GM10847 (cell line): Measurements from ENCODE around the gene MYOZ3.

Source experiments
- POLR2A ChIP-seq: IDR thresholded peaks from 2 replicates; pipeline ENCODE4 v1.6.1; 2011; ENCODE audit not compliant: insufficient read length; ENCODE audit errors: extremely low read depth

The MYOZ3 gene

DNA sequence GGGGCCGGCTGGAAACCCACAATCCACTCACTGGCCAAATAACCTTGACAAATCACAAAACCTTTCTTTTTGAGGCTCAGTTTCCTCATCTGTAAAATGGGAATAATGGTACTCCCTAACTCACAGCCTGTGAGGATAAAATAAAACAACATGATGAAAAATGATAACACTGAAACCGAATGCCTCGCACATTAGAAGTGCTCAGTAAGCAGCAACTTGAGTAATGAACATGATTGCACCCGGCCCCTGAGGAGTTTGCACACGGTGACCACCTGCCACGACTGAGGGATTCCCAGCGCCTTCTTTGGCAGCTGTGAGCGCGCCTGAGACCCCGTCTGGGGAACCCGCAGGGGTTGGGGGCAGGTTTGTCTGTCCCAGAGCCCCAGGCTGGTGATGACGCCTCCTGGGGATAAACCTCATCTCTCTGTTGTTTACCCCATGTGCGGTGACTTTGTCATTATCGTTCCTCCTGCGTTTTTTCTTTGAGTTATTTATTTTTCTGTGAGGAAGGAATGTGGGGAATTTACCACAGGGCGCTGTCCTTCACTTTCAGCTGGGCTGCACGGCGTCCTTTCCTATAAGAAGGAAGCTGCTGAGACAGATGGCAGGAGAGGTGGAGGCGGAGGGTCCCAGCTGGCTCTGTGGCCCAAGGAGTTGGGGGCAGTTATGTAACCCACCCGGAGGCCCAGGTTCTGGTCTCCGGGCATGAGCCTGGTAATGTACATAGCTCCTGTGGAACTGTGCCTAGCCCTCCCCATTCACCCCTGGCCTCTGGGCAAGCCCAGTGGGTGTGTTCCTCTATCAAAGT, 23.6 kb upstream of the MYOZ3 start:
- no peak for TF ChIP-seq POLR2A

- TF ChIP-seq POLR2A, result no peak
Observed at GRCh38 chr5:150638053-150638444, 23.0 kb upstream of the MYOZ3 start.

DNA sequence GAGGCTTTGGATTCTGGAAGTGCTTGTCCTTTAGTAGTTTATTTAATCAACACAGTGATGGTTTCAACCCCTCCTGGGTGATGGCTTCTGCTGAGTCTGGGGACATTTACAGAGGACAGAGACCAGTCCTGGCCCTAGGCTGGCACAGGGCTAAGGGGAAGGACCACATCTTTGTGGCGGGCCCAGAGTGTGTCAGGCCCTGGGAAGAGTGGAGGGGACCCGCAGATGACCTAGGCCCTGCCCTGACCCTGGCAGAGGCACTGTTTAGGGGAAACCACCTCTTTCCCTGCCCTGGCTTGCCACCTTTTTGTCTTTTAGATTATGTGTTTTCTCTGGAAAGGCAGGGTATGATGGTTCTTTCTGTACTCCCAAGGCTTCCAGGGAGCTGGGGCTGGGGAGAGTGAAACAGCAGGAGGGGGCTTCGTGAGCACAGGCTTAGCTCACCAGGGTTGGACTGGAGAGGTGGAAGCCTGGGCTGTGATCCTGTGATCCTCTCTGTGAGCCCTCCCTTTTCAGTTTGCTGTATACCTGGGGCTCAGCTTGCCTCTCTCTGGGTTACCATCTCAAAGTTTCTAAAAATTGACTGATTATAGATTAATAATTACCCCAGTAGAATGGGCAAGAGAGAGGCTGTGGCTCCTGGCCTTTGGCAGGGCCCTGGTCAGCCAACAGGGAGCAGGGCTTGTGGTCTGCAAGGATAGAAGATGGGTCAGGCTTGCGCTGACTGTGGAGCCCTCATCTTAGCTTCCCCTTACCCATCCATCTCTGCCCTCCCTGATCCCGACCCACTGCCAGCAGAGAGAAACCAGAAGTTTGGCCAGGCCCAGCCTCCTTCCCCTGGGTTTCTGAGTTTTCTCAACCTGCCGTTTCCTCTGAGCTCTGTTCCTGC, 22.3 kb upstream of the MYOZ3 start:
- no peak for TF ChIP-seq POLR2A

DNA sequence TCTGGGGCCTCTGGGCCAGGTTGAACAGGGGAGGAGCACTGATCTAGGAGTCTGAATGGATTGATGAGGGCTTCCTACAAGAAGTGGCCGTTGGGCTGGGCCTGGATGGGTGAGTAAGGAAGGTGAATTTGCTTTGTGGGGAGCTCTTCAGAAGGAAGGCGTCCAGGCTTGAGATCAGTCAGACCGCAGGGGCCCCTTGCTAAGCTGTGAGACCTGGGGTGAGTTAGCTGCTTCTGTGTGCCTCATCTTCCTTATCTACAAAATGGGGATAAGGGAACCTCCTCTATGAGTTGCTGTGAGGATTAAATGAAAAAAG, 21.7 kb upstream of the MYOZ3 start:
- TF ChIP-seq POLR2A, result no peak

- TF ChIP-seq POLR2A, result no peak
Observed at GRCh38 chr5:150639751-150640150, 21.3 kb upstream of the MYOZ3 start.

DNA sequence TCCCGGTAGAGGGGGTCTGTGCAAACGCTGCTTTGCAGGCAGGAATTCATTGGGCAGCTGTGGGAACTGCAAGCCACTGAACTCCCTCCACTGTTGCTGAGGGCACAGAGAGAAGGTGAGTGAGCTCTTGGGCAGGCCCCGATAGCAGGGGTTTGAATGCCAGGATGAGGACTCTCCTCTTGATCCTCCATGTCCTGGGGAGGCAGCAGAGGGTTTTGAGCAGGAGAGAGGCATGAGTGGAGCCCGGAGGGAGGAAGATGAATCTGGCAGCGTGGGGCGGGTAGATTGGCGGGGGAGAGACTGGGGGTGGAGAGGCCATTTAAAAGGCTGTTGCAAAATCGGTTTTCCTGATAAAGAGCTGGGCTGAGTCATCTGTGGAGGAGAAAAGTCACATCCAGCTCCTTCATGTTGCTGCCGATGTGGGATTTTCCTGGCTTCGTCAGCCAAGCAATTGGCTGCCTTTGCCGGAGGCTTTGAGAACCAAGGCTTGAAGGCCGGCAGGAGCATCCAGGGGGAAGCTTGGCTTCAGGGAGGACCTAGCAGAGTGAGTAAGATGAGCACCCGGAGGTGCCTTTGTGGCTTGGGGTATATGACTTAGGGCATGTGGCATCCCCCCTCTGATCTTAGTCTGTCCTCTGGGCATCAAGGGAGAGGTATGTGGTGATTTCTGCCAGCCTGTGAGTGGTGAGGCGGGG, 20.6 kb upstream of the MYOZ3 start, which contains the start of gene SYNPO:
Gene SYNPO, plus strand, starts transcription at position 350 of the 695 bp plus-strand sequence. CDS start 7,616 bp downstream, outside the sequence.
- no peak for TF ChIP-seq POLR2A

GRCh38 chr5:150641006-150641570, 20.0 kb upstream of the MYOZ3 start:
- TF ChIP-seq POLR2A, result no peak

GRCh38 chr5:150641824-150642566, 19.1 kb upstream of the MYOZ3 start:
- no peak for TF ChIP-seq POLR2A

- TF ChIP-seq POLR2A, result no peak
Observed at GRCh38 chr5:150642567-150642927, 18.5 kb upstream of the MYOZ3 start.

GRCh38 chr5:150642991-150643710, 17.9 kb upstream of the MYOZ3 start:
- TF ChIP-seq POLR2A, result no peak

DNA sequence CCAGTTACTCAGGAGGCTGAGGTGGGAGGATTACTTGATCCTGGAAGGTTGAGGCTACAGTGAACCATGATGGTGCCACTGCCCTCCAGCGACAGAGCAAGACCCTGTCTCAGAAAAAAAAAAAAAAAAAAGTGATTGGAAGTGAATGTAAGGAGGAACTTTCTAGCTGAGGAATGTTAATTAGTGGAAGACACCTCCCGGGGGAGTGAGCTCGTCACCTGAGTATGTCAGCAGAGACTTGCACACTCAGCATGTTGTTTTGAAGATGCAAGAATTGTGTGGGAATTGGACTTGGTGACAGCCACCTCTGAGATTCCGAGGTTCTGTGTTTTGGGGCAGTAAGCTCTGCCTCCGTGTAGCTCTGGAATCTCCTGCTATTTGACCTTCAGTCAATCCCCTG, 17.0 kb upstream of the MYOZ3 start:
- TF ChIP-seq POLR2A, result no peak

GRCh38 chr5:150644514-150644913, 16.5 kb upstream of the MYOZ3 start:
- TF ChIP-seq POLR2A, result no peak

- TF ChIP-seq POLR2A, result no peak
Observed at GRCh38 chr5:150645070-150645700, 15.9 kb upstream of the MYOZ3 start.
